HEK293T (cell line): Measurements from ENCODE around the gene ZSCAN5A.

Source experiments
- CTCF ChIA-PET: fragments of 350-600 bp; formaldehyde crosslinking; extraction: SDS; loops from one replicate; lab custom pipeline; 2021; ENCODE audit warnings: antibody characterized with exemption, inconsistent platforms; lab: Yijun Ruan, JAX
- POLR2A ChIA-PET: fragments of 350-600 bp; formaldehyde crosslinking; extraction: SDS; loops from one replicate; lab custom pipeline; 2020; ENCODE audit warnings: antibody characterized with exemption, inconsistent platforms; lab: Yijun Ruan, JAX
- DNase-seq: peaks from one replicate; pipeline ENCODE4 v3.0.0; 2012; ENCODE audit warnings: mixed read lengths; ENCODE audit errors: extremely low spot score
- ARNT ChIP-seq: fragments of 450-650 bp; IDR thresholded peaks from 2 replicates; pipeline ENCODE4 v1.6.1; 2017; ENCODE audit warnings: mild to moderate bottlenecking
- BHLHE40 ChIP-seq: fragments of 450-650 bp; IDR thresholded peaks from 2 replicates; pipeline ENCODE4 v1.6.1; 2016; ENCODE audit warnings: mild to moderate bottlenecking, moderate library complexity, borderline replicate concordance
- CTBP1 ChIP-seq: fragments of 450-650 bp; IDR thresholded peaks from 2 replicates; pipeline ENCODE4 v1.6.1; 2016; ENCODE audit warnings: borderline replicate concordance
- ELF4 ChIP-seq: fragments of 450-650 bp; IDR thresholded peaks from 2 replicates; pipeline ENCODE4 v1.6.1; 2017; ENCODE audit warnings: antibody characterized with exemption
- FOXA1 ChIP-seq: fragments of 450-650 bp; IDR thresholded peaks from 2 replicates; pipeline ENCODE4 v1.6.1; 2016; ENCODE audit warnings: mild to moderate bottlenecking
- FOXK2 ChIP-seq: fragments of 450-650 bp; IDR thresholded peaks from 2 replicates; pipeline ENCODE4 v1.6.1; 2016; ENCODE audit warnings: mild to moderate bottlenecking
- FOXM1 ChIP-seq: fragments of 450-650 bp; IDR thresholded peaks from 2 replicates; pipeline ENCODE4 v1.6.1; 2017; ENCODE audit warnings: mild to moderate bottlenecking, borderline replicate concordance
- HDGF ChIP-seq: fragments of 450-650 bp; IDR thresholded peaks from 2 replicates; pipeline ENCODE4 v1.6.1; 2017; ENCODE audit warnings: antibody characterized with exemption, borderline replicate concordance
- L3MBTL2 ChIP-seq: fragments of 450-650 bp; conservative IDR thresholded peaks from 2 replicates; pipeline ENCODE4 v1.6.1; 2016; ENCODE audit warnings: mild to moderate bottlenecking
- LEF1 ChIP-seq: fragments of 450-650 bp; IDR thresholded peaks from 2 replicates; pipeline ENCODE4 v1.6.1; 2017; ENCODE audit warnings: mild to moderate bottlenecking, borderline replicate concordance
- NFRKB ChIP-seq: fragments of 450-650 bp; IDR thresholded peaks from 2 replicates; pipeline ENCODE4 v1.6.1; 2016; ENCODE audit warnings: mild to moderate bottlenecking, moderate library complexity
- SP1 ChIP-seq: fragments of 450-650 bp; IDR thresholded peaks from 2 replicates; pipeline ENCODE4 v1.6.1; 2017
- SUZ12 ChIP-seq: fragments of 450-650 bp; IDR thresholded peaks from 2 replicates; pipeline ENCODE4 v1.6.1; 2016; ENCODE audit warnings: mild to moderate bottlenecking
- TARDBP ChIP-seq: fragments of 450-650 bp; IDR thresholded peaks from 2 replicates; pipeline ENCODE4 v1.6.1; 2016
- ZNF384 ChIP-seq: fragments of 450-650 bp; IDR thresholded peaks from 2 replicates; pipeline ENCODE4 v1.6.1; 2016
- TF ChIP-seq, protein P1 (sequence below): fragments of 450-650 bp; IDR thresholded peaks from 2 replicates; pipeline ENCODE4 v1.6.1; 2016

The ZSCAN5A gene

DNA sequence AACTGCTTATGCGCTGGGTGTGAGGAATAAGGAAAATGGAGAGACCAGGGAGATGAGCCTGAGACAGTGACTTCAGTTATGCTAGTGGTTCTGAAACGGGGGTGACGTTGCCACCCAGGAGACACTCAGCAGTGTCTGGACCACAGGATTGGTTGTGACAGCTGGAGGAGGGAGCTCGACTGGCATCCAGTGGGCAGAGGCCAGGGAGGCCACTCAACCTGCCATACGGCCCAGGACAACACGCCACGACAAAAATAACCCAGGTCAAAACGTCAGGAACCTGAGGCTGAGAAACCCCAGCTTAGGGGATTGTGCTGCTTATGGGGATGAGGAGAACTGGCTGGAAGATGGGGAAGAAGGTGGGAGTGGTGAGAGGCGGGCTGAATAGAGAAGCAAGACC is 10.4 kb downstream of the ZSCAN5A start:
- ChIA-PET CTCF (no interaction called here), POLR2A (no interaction called here)
- TF ChIP-seq ARNT (no peak), HDGF (no peak)
- DNase-seq: no peak

DNA sequence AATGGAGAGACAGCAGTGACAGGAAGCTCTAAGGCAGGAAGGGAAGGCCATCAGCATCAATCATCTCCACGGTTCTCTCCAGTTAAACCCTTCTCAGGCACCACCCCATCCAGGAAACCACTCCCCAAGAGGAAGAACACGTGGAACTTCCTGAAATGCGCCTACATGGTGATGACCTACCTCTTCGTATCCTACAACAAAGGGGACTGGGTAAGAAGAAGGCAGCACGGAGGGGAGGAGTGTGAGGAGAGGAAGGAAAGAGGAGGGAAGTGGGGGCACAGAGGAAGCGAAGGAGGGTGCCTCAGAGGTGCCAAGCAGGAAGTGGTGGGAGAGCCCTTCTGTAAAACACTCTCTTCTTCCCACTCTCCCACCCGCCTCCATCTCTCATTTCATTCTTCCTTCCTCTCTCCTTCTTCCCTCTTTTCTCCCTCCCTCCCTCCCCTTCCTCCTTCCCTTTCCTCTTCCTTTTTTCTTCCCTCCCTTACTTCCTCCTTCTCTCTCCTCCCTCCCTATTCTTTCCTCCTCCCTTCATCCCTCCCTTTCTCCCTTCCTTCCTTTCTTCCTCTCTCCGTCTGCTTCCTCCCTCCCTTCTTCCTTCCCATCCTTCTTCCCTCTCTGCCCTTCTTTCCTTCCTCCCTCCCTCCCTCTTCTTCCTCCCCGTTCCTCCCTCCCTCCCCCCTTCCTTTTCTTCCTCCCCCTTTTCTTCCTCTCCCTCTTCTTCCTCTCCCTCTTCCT is 12.6 kb downstream of the ZSCAN5A start:
- ChIA-PET POLR2A (no interaction called here), CTCF (no interaction called here)
- no peak for DNase-seq
- no peak for TF ChIP-seq L3MBTL2
- no peak for TF ChIP-seq FOXK2
- TF ChIP-seq HDGF: no peak
- TF ChIP-seq ARNT: no peak
- TF ChIP-seq CTBP1: no peak
- TF ChIP-seq SUZ12: no peak
- TF ChIP-seq BHLHE40: no peak
- TF ChIP-seq FOXA1: no peak
- TF ChIP-seq FOXM1: no peak
- no peak for TF ChIP-seq TARDBP
- TF ChIP-seq LEF1: no peak
- TF ChIP-seq ZNF384: no peak

DNA sequence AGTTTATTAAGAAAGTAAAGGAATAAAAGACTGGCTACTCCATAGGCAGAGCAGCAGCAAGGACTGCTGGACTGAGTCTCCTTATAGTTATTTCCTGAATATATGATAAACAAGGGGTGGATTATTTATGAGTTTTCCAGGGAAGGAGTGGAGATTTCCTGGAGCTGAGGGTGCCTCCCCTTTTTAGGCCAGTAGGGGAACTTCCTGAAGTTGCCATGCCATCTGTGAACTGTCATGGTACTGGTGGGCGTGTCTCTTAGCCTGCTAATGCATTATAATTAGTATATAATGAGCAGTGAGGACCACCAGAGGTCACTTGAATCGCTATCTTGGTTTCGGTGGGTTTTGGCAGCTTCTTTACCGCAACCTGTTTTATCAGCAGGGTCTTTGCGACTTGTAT is 13.5 kb downstream of the ZSCAN5A start:
- POLR2A ChIA-PET: no interaction called here
- CTCF ChIA-PET: no interaction called here
- TF ChIP-seq TARDBP (no peak), BHLHE40 (no peak), SP1 (no peak), CTBP1 (no peak)
- DNase-seq: no peak

DNA sequence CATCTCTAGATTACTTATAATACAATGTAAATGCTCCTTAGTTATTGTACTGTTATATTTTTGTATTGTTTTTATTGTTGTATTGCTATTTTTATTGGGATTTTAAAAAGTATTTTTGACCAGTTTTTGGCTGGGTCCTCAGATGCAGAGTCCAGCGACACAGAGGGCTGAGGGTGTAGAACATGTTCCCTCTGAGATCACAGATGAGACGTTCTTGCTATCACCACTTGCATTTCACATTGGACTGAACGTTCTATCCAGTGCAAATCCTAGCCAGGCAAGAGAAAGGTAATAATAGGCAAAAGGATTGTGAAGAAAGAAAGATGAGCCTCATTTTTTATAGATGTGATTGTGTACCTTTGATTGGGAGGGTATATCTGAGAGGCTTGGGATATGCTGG is 15.0 kb downstream of the ZSCAN5A start:
- no peak for DNase-seq
- no peak for TF ChIP-seq NFRKB
- no peak for TF ChIP-seq SP1
- TF ChIP-seq FOXK2: no peak
- no peak for TF ChIP-seq TARDBP
- no peak for TF ChIP-seq HDGF
- TF ChIP-seq CTBP1: no peak
- TF ChIP-seq BHLHE40: no peak
- ChIA-PET POLR2A (no interaction called here), CTCF (interaction anchor here (0.8 kb wide), 1 partner anchor 10 kb away, joined by 3 read pairs; no protein-coding TSS in a partner anchor)

DNA sequence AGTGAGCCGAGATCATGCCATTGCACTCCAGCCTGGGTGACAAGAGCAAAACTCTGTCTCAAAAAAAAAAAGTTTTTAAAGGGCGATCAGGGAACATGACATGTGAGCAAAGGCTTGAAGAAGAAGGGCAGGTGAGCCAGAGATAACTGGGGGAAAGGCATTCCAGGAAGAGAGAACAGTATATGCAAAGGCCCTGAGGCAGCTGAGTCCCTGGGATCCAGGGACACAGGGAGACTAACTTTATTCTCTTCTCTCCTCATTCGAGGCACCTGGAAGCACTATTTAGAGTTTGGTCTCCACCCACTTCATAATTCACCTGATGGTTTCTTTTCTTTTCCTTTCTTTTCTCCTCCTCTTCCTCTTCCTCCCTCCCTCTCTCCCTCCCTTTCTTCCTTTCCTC is 17.6 kb downstream of the ZSCAN5A start:
- ChIA-PET CTCF (interaction anchor here (1.6 kb wide), 1 partner anchor 13 kb away, joined by 3 read pairs; no protein-coding TSS in a partner anchor), POLR2A (no interaction called here)
- DNase-seq: no peak
- no peak for TF ChIP-seq NFRKB
- TF ChIP-seq BHLHE40: no peak

DNA sequence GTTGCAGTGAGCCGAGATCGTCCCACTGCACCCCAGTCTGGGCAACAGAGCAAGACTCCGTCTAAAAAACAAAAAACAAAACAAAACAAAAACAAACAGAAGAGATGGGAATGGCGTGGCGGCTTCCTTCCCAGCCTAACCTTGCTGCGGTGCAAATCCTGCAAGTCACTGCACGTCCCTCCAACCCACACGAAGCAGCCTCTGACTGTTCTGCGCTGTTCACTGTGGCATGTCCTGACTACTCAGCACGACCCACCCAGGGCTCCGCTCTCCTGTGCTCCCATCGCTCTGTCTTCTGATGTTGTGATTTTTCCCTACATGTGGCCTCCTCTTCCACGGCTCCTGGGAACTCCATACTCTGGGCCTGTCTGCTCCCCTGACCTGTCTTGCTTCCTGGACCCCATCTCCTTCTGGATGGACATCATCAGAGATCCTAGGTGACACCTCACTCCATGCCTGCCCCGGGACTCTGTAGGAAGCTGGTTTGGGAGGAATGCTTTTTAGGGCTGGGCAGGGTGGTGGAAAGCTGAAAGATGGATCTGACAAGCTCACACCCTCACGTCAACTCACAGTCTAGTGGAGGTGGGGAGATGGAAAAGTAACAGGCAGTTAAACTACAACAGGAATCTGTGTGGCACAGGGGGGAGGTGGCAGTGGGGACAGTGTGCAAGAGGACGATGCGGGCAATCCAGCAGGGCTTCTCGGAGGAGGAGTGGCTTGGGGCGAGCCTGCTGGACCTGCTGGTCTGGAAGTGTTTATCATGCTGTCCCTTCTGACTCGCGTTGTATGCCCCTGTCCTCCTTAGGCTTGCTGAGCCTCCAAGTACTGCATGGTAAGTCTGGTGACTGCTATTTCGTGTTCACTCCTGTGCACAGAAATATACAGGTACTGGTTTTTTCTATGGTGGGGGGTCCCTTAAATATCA is 18.8 kb downstream of the ZSCAN5A start:
- no peak for TF ChIP-seq FOXM1
- no peak for TF ChIP-seq HDGF
- TF ChIP-seq SP1: no peak
- no peak for TF ChIP-seq TARDBP
- TF ChIP-seq BHLHE40: no peak
- no peak for TF ChIP-seq FOXK2
- TF ChIP-seq SUZ12: no peak
- no peak for TF ChIP-seq ARNT
- no peak for TF ChIP-seq NFRKB
- TF ChIP-seq L3MBTL2: no peak
- ChIA-PET POLR2A (no interaction called here), CTCF (no interaction called here)
- DNase-seq: no peak

GRCh38 chr19:56294549-56294948 is 20.1 kb downstream of the ZSCAN5A start:
- ChIA-PET CTCF (no interaction called here), POLR2A (no interaction called here)
- TF ChIP-seq LEF1 (no peak), SUZ12 (no peak), FOXM1 (no peak), NFRKB (no peak), ARNT (no peak), L3MBTL2 (no peak), HDGF (no peak), ZNF384 (no peak), FOXA1 (no peak), BHLHE40 (no peak), TARDBP (no peak)
- TF ChIP-seq, protein P1, sequence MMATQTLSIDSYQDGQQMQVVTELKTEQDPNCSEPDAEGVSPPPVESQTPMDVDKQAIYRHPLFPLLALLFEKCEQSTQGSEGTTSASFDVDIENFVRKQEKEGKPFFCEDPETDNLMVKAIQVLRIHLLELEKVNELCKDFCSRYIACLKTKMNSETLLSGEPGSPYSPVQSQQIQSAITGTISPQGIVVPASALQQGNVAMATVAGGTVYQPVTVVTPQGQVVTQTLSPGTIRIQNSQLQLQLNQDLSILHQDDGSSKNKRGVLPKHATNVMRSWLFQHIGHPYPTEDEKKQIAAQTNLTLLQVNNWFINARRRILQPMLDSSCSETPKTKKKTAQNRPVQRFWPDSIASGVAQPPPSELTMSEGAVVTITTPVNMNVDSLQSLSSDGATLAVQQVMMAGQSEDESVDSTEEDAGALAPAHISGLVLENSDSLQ: no peak
- no peak for DNase-seq

DNA sequence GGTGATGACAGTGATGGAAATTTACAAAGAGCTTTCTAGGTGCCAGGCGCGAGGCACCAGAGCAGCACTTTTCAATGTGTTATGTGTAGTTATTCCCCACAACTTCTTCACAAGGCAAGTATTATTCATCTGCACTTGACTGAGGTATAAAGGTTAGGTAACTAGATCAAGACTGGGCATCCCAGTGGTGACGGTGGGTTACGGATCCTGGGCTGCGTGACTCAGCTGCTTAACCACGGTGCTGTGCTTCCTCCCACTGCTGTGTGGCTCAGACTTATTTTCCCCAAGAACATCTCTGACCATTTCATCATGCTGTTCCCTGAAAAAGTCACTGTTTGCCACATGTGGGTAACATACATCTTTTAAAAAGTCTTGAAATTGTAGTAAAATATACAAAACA is 22.8 kb downstream of the ZSCAN5A start:
- POLR2A ChIA-PET: no interaction called here
- TF ChIP-seq NFRKB: no peak
- no peak for TF ChIP-seq ZNF384
- no peak for TF ChIP-seq L3MBTL2
- no peak for TF ChIP-seq LEF1
- no peak for TF ChIP-seq TARDBP
- TF ChIP-seq HDGF: no peak
- no peak for TF ChIP-seq FOXM1
- TF ChIP-seq ARNT: no peak
- TF ChIP-seq CTBP1: no peak
- TF ChIP-seq, protein P1: no peak
- TF ChIP-seq ELF4: no peak
- no peak for TF ChIP-seq SP1
- no peak for DNase-seq
- CTCF ChIA-PET: interaction anchor here (0.6 kb wide), 1 partner anchor 564 kb away, joined by 3 read pairs; no protein-coding TSS in a partner anchor
